IMR-90 (cell line): Measurements from ENCODE around the gene FUT6. TPM values are rescaled to one million over a fixed set of nuclear protein-coding genes. Genes with fewer than 3 reads are reported as not detected.

Source experiments
- ATAC-seq: fragments of 200-7000 bp; cut with Tn5 transposase; 2 replicates; pipeline ENCODE4 v1.9.1; 2020; ENCODE audit warnings: low read depth, mild to moderate bottlenecking, moderate library complexity
- BruUV-seq: library from RNA; stranded (reverse); fragments of 400-500 nt; replicated peaks from 2 replicates; lab custom pipeline; 2021; lab: Mats Ljungman, UMichigan
- CTCF ChIA-PET: fragments of 300-600 bp; formaldehyde crosslinking; extraction: SDS; loops from one replicate; lab custom pipeline; 2021; ENCODE audit warnings: antibody characterized with exemption; lab: Yijun Ruan, JAX
- POLR2A ChIA-PET: fragments of 300-600 bp; sonication (Branson Sonifier 250); formaldehyde crosslinking; loops from one replicate; lab custom pipeline; 2022; ENCODE audit warnings: antibody characterized with exemption; ENCODE audit not compliant: unreplicated experiment; lab: Charles Lee
- DNase-seq: peaks from one replicate; pipeline ENCODE4 v3.0.0; 2013
- H2AFZ ChIP-seq: replicated peaks from 2 replicates; pipeline ENCODE3; 2013; ENCODE audit warnings: low read length, mild to moderate bottlenecking; ENCODE audit not compliant: poor library complexity
- H2AK5ac ChIP-seq: 2 replicates; pipeline ENCODE4 v1.6.1; 2013; ENCODE audit warnings: low read depth, low read length, inconsistent platforms
- H2AK9ac ChIP-seq: replicated peaks from 2 replicates; pipeline ENCODE3; 2013; ENCODE audit warnings: mild to moderate bottlenecking, low read depth, low read length, moderate library complexity; ENCODE audit not compliant: poor library complexity
- H2BK120ac ChIP-seq: 2 replicates; pipeline ENCODE4 v1.6.1; 2013; ENCODE audit warnings: low read depth, low read length, inconsistent platforms
- H2BK15ac ChIP-seq: 3 replicates; pipeline ENCODE4 v1.6.1; 2013; ENCODE audit warnings: low read depth, low read length, inconsistent platforms
- H2BK20ac ChIP-seq: 2 replicates; pipeline ENCODE4 v1.6.1; 2013; ENCODE audit warnings: low read depth, mild to moderate bottlenecking, inconsistent platforms, low read length, moderate library complexity
- H2BK5ac ChIP-seq: 2 replicates; pipeline ENCODE4 v1.6.1; 2013; ENCODE audit warnings: mild to moderate bottlenecking, low read depth, low read length, inconsistent platforms; ENCODE audit not compliant: poor library complexity, severe bottlenecking
- H3K14ac ChIP-seq: replicated peaks from 2 replicates; pipeline ENCODE4 v1.6.1; 2013; ENCODE audit warnings: low read depth, low read length, inconsistent platforms
- H3K18ac ChIP-seq: 2 replicates; pipeline ENCODE4 v1.6.1; 2013; ENCODE audit warnings: low read depth, low read length, control low read depth
- H3K23ac ChIP-seq: 2 replicates; pipeline ENCODE4 v1.6.1; 2013; ENCODE audit warnings: low read depth, low read length, inconsistent platforms
- H3K27ac ChIP-seq: 2 replicates; pipeline ENCODE4 v1.5.1; 2013; ENCODE audit warnings: mild to moderate bottlenecking, control low read depth, low read length; ENCODE audit not compliant: insufficient read depth
- H3K27me3 ChIP-seq: 2 replicates; pipeline ENCODE4 v1.6.1; 2013; ENCODE audit warnings: low read length; ENCODE audit not compliant: control insufficient read depth, insufficient read depth
- H3K36me3 ChIP-seq: 2 replicates; pipeline ENCODE4 v1.6.1; 2013; ENCODE audit warnings: low read length, mixed read lengths; ENCODE audit not compliant: control insufficient read depth, insufficient read depth
- H3K4ac ChIP-seq: 2 replicates; pipeline ENCODE4 v1.6.1; 2013; ENCODE audit warnings: low read depth, low read length, inconsistent platforms
- H3K4me1 ChIP-seq: 2 replicates; pipeline ENCODE4 v1.6.1; 2013; ENCODE audit warnings: low read length, mixed read lengths; ENCODE audit not compliant: control insufficient read depth, insufficient read depth
- H3K4me2 ChIP-seq: 2 replicates; pipeline ENCODE4 v1.6.1; 2013; ENCODE audit warnings: low read depth, mild to moderate bottlenecking, control low read depth, low read length, moderate library complexity
- H3K4me3 ChIP-seq: 2 replicates; pipeline ENCODE4 v1.5.1; 2013; ENCODE audit warnings: low read depth, mild to moderate bottlenecking, control low read depth, low read length, moderate library complexity; ENCODE audit not compliant: insufficient read depth
- H3K56ac ChIP-seq: 2 replicates; pipeline ENCODE4 v1.6.1; 2013; ENCODE audit warnings: low read length, inconsistent platforms; ENCODE audit not compliant: insufficient read depth; ENCODE audit errors: extremely low read depth
- H3K79me1 ChIP-seq, 2 experiments: 2 replicates each; pipeline ENCODE4 v1.6.1; 2013; ENCODE audit warnings: low read length in 2 of 2, inconsistent platforms in 1 of 2, low read depth in 1 of 2
- H3K9ac ChIP-seq: 2 replicates; pipeline ENCODE4 v1.6.1; 2013; ENCODE audit warnings: low read depth, low read length, control low read depth
- H3K9me1 ChIP-seq: 2 replicates; pipeline ENCODE4 v1.6.1; 2013; ENCODE audit warnings: low read length, inconsistent platforms; ENCODE audit not compliant: insufficient read depth
- H3K9me3 ChIP-seq: 2 replicates; pipeline ENCODE4 v1.6.1; 2013; ENCODE audit warnings: low read length; ENCODE audit not compliant: control insufficient read depth, insufficient read depth
- H4K20me1 ChIP-seq: 2 replicates; pipeline ENCODE4 v1.6.1; 2013; ENCODE audit warnings: low read length, inconsistent platforms; ENCODE audit not compliant: insufficient read depth
- H4K5ac ChIP-seq: 2 replicates; pipeline ENCODE4 v1.6.1; 2013; ENCODE audit warnings: mild to moderate bottlenecking, low read depth, low read length, control low read depth
- H4K8ac ChIP-seq, 2 experiments: 2 replicates each; pipeline ENCODE4 v1.6.1; 2013; ENCODE audit warnings: low read depth in 2 of 2, low read length in 2 of 2, control low read depth in 1 of 2, inconsistent platforms in 1 of 2
- H4K91ac ChIP-seq: 2 replicates; pipeline ENCODE4 v1.6.1; 2013; ENCODE audit warnings: low read depth, low read length, inconsistent platforms; ENCODE audit not compliant: insufficient read depth
- BHLHE40 ChIP-seq: fragments of 150-350 bp; IDR thresholded peaks from 2 replicates; pipeline ENCODE4 v1.6.1; 2016; ENCODE audit warnings: mild to moderate bottlenecking, low read depth, low read length
- CEBPB ChIP-seq: IDR thresholded peaks from 2 replicates; pipeline ENCODE4 v1.6.1; 2012; ENCODE audit warnings: low read depth, low read length, improper control_type of control experiment
- CHD1 ChIP-seq: IDR thresholded peaks from 2 replicates; pipeline ENCODE4 v1.6.1; 2012; ENCODE audit warnings: low read depth, low read length, improper control_type of control experiment
- CTCF ChIP-seq: conservative IDR thresholded peaks from 2 replicates; pipeline ENCODE4 v1.5.1; 2012; ENCODE audit warnings: mild to moderate bottlenecking, low read depth, low read length, improper control_type of control experiment
- ELK1 ChIP-seq: fragments of 150-350 bp; IDR thresholded peaks from 2 replicates; pipeline ENCODE4 v1.6.1; 2016; ENCODE audit warnings: low read depth, mild to moderate bottlenecking, low read length, moderate library complexity, borderline replicate concordance
- FOS ChIP-seq: fragments of 150-350 bp; IDR thresholded peaks from 2 replicates; pipeline ENCODE4 v1.6.1; 2016; ENCODE audit warnings: low read depth, low read length
- MAFK ChIP-seq: IDR thresholded peaks from 2 replicates; pipeline ENCODE4 v1.6.1; 2012; ENCODE audit warnings: low read depth, low read length, improper control_type of control experiment
- MAZ ChIP-seq: IDR thresholded peaks from 2 replicates; pipeline ENCODE4 v1.6.1; 2012; ENCODE audit warnings: low read depth, mild to moderate bottlenecking, low read length, improper control_type of control experiment, moderate library complexity, borderline replicate concordance
- MXI1 ChIP-seq: IDR thresholded peaks from 2 replicates; pipeline ENCODE4 v1.6.1; 2012; ENCODE audit warnings: low read depth, mild to moderate bottlenecking, low read length, moderate library complexity, borderline replicate concordance
- NFE2L2 ChIP-seq: fragments of 150-350 bp; IDR thresholded peaks from 2 replicates; pipeline ENCODE4 v1.6.1; 2016; ENCODE audit warnings: low read depth, mild to moderate bottlenecking, low read length
- POLR2A ChIP-seq: IDR thresholded peaks from 2 replicates; pipeline ENCODE4 v1.6.1; 2012; ENCODE audit warnings: mild to moderate bottlenecking, low read depth, low read length
- RAD21 ChIP-seq: IDR thresholded peaks from 2 replicates; pipeline ENCODE4 v1.6.1; 2012; ENCODE audit warnings: low read length, improper control_type of control experiment
- RCOR1 ChIP-seq: IDR thresholded peaks from 2 replicates; pipeline ENCODE4 v1.6.1; 2012; ENCODE audit warnings: mild to moderate bottlenecking, low read length, improper control_type of control experiment; ENCODE audit not compliant: insufficient replicate concordance
- RFX5 ChIP-seq: IDR thresholded peaks from 2 replicates; pipeline ENCODE4 v1.8.0; 2012; ENCODE audit warnings: low read depth, mild to moderate bottlenecking, low read length, moderate library complexity
- SMC3 ChIP-seq: fragments of 150-350 bp; IDR thresholded peaks from 2 replicates; pipeline ENCODE4 v1.6.1; 2016; ENCODE audit warnings: low read depth, mild to moderate bottlenecking, antibody characterized with exemption, low read length, moderate library complexity
- USF2 ChIP-seq: fragments of 150-350 bp; IDR thresholded peaks from 2 replicates; pipeline ENCODE4 v1.6.1; 2017; ENCODE audit warnings: mild to moderate bottlenecking, antibody characterized with exemption, low read length, low read depth
- WGBS, 2 experiments: methylation state at CpG; one replicate each; pipeline versions ENCODE4 v1.1.5 to v1.1.7; 2013; ENCODE audit warnings: missing lambda C conversion rate in 2 of 2; ENCODE audit not compliant: insufficient read length in 1 of 2; ENCODE audit errors: extremely low coverage in 2 of 2; 5-methylcytosine and 5-hydroxymethylcytosine counted together
- dilution Hi-C: fragments of 300-500 bp; cut with HindIII; formaldehyde crosslinking; loops from one replicate; pipeline ENCODE4 v1.14.3; 2018; ENCODE audit warnings: low sequenced_read_pairs; ENCODE audit not compliant: unreplicated experiment
- in situ Hi-C: fragments of 300-500 bp; cut with MboI; formaldehyde crosslinking; loops from 3 replicates; pipeline ENCODE4 v1.14.3; 2019; ENCODE audit warnings: low sequenced_read_pairs, inconsistent platforms, mixed read lengths
- intact Hi-C: fragments of 100-400 bp; cut with micrococcal nuclease; formaldehyde crosslinking; loops from 2 replicates; pipeline ENCODE4 v1.10.0; 2022
- polyA plus RNA-seq, 3 experiments: library from polyadenylated mRNA; depleted of rRNA; stranded (reverse); fragments of >200 nt; gene quantifications; 2 replicates each; pipeline ENCODE4 v1.2.3, GENCODE V29; 2012; ENCODE audit warnings: low replicate concordance in 1 of 3
- total RNA-seq: library from RNA; depleted of rRNA; stranded (reverse); fragments of >200 nt; gene quantifications from 2 replicates; pipeline ENCODE4 v1.2.3, GENCODE V29; 2012

FUT6 gene
- total and polyA plus RNA-seq, 2 of the 4 experiments (the other 2 are of a cell fraction) = not detected

- no peak overlapping the region for H4K91ac ChIP-seq
- ChIA-PET CTCF (interaction anchor here (0.6 kb wide), 1 partner anchor 20 kb away, joined by 3 read pairs; no protein-coding TSS in a partner anchor), POLR2A (no interaction called here)
- intact Hi-C loops = no loop called here
- H4K20me1 ChIP-seq = no peaks in the 10 kb centered on the region; the same call in 1 of the 2 replicates
- H3K4me2 ChIP-seq = no peak overlapping the region
- H3K4me3 ChIP-seq = no peak overlapping the region
- no peak overlapping the region for H2BK15ac ChIP-seq
- no peaks in the 10 kb centered on the region for H3K36me3 ChIP-seq
- H3K9me1 ChIP-seq = no peaks in the 10 kb centered on the region
- no peak overlapping the region for H2AK9ac ChIP-seq
- peaks cover 5% of the 10 kb centered on the region for H3K4me1 ChIP-seq
- H3K79me1 ChIP-seq = no peaks in the 10 kb centered on the region
- H3K9ac ChIP-seq = no peak overlapping the region
- no peak for DNase-seq
- no peaks in the 10 kb centered on the region for H3K9me3 ChIP-seq
- no peak overlapping the region for H2BK5ac ChIP-seq
- no peak overlapping the region for H3K23ac ChIP-seq
- peak overlapping the region; percentile 11 for H2AFZ ChIP-seq
- no peak overlapping the region for H4K5ac ChIP-seq
- WGBS, 2 experiments = 44% methylated on average over 6 of the region's 6 CpGs; no CpG with 5 or more reads in 1 of the 2 experiments
- in situ Hi-C loops = no loop called here
- no peak overlapping the region for H3K18ac ChIP-seq
- ATAC-seq = no peak
- H3K14ac ChIP-seq = no peak overlapping the region
- H3K4ac ChIP-seq = no peak overlapping the region
- no peak overlapping the region for H2BK20ac ChIP-seq
- TF ChIP-seq CTCF (no peak), RAD21 (no peak), RCOR1 (no peak), NFE2L2 (no peak), ELK1 (no peak), POLR2A (no peak), MAZ (no peak), MAFK (no peak), BHLHE40 (no peak), USF2 (no peak), CEBPB (no peak), FOS (no peak), MXI1 (no peak), CHD1 (no peak), RFX5 (no peak), SMC3 (no peak)
- H2AK5ac ChIP-seq = no peak overlapping the region
- no TSS peak for BruUV-seq
- no peak overlapping the region for H2BK120ac ChIP-seq
- H4K8ac ChIP-seq = no peak overlapping the region
- dilution Hi-C loops = no loop called here
- peaks cover 7% of the 10 kb centered on the region; the same call in 1 of the 2 replicates for H3K27me3 ChIP-seq
- H3K27ac ChIP-seq = no peak overlapping the region
- H3K56ac ChIP-seq = no peak overlapping the region
Observed at GRCh38 chr19:5820785-5821184, 18.7 kb downstream of the FUT6 start.
